H1 (cell line): Measurements from ENCODE around the gene LPP. TPM values are rescaled to one million over a fixed set of nuclear protein-coding genes. Genes with fewer than 3 reads are reported as not detected.

Experiments used
- SP4 ChIP-seq: IDR thresholded peaks from 2 replicates; pipeline ENCODE4 v1.6.1; 2012; ENCODE audit warnings: low read length, inconsistent platforms
- TCF12 ChIP-seq: IDR thresholded peaks from 2 replicates; pipeline ENCODE4 v1.6.1; 2011; ENCODE audit warnings: low read depth, mild to moderate bottlenecking, low read length
- polyA plus RNA-seq, 7 experiments: library from polyadenylated mRNA; depleted of rRNA in 3 of 7; stranded (reverse) in 5 of 7; unstranded in 2 of 7; fragments of >200 nt in 5 of 7; fragments of 200-250 nt in 2 of 7; gene quantifications; 1 replicate in 5 of 7; 2 replicates in 1 of 7; 4 replicates in 1 of 7; pipeline versions ENCODE4 v1.2.1 to v1.2.3, GENCODE V29; 2011 to 2013; ENCODE audit warnings: missing spikeins in 2 of 7, mixed read lengths in 2 of 7
- total RNA-seq: library from RNA; stranded (reverse); fragmentation: NEBNext Ultra II Directional; extraction: Animal tissue kit (Norgen Biotek cat#: 25700); gene quantifications from 2 replicates; pipeline ENCODE4 v1.2.1, GENCODE V29; 2021
- TF ChIP-seq, protein P1 (sequence below): IDR thresholded peaks from 2 replicates; pipeline ENCODE4 v1.6.1; 2012; ENCODE audit warnings: inconsistent platforms

The LPP gene
- total and polyA plus RNA-seq, 2 of the 8 experiments (the other 6 are each of a cell fraction or from before 2014, with no cell fraction given): 10.0 to 53.3 TPM

DNA sequence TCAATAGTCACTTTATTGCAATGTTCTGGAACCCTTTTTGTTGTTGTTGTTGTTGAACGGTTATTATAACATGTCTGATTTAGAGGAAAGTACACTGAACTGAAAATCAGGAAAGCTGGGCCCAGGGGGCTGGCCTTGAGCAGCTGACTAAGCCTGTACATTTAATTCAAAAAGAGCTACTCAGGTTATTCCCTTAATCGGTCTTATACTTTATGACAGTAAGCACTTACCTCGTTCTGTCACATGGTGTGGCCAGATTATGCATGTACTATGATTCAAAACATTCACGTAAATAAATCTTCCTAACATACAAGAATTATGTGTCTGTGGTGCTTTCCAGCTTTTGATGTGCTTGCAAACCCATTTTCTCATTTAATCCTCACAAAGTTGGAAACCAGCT lies 635.3 kb downstream of the LPP start (continued):
- TF ChIP-seq TCF12: no peak
- no peak for TF ChIP-seq SP4
- TF ChIP-seq, protein P1, sequence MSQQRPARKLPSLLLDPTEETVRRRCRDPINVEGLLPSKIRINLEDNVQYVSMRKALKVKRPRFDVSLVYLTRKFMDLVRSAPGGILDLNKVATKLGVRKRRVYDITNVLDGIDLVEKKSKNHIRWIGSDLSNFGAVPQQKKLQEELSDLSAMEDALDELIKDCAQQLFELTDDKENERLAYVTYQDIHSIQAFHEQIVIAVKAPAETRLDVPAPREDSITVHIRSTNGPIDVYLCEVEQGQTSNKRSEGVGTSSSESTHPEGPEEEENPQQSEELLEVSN: no peak
- TF ChIP-seq, all 59 proteins: peak for 0
